Non-pigmented ciliary epithelial cell (primary cell): ENCODE measurements around the gene GAMT.

Source experiments
- DNase-seq: peaks from one replicate; pipeline ENCODE4 v3.0.0-alpha.2; 2010; ENCODE audit warnings: low read depth

Gene GAMT

GRCh38 chr19:1418496-1418775, 17.1 kb upstream of the GAMT start:
- DNase-seq, result no peak

- no peak for DNase-seq
Observed at GRCh38 chr19:1417681-1418495, 16.5 kb upstream of the GAMT start.

- DNase-seq, result no peak
Observed at GRCh38 chr19:1417145-1417544, 15.8 kb upstream of the GAMT start.

- DNase-seq, result no peak
Observed at GRCh38 chr19:1416014-1416841, 14.9 kb upstream of the GAMT start.

- no peak for DNase-seq
Observed at GRCh38 chr19:1412995-1413800, 11.9 kb upstream of the GAMT start.

- DNase-seq, result no peak
Observed at GRCh38 chr19:1412323-1412923, 11.1 kb upstream of the GAMT start.

GRCh38 chr19:1411255-1412191, 10.2 kb upstream of the GAMT start:
- DNase-seq, result no peak

GRCh38 chr19:1410789-1411188, 9.4 kb upstream of the GAMT start:
- DNase-seq, result no peak

GRCh38 chr19:1410136-1410786, 8.9 kb upstream of the GAMT start:
- no peak for DNase-seq

- no peak for DNase-seq
Observed at GRCh38 chr19:1409204-1410005, 8.1 kb upstream of the GAMT start.

- no peak for DNase-seq
Observed at GRCh38 chr19:1408300-1409203, 7.2 kb upstream of the GAMT start.

- DNase-seq, result no peak
Observed at GRCh38 chr19:1407528-1408299, 6.4 kb upstream of the GAMT start, which contains the start of gene DAZAP1. TSS of gene DAZAP1 (plus strand) at chr19:1407586. CDS start at chr19:1407774, 188 bp downstream.

- peak; percentile 85 for DNase-seq
Observed at GRCh38 chr19:1406774-1407527, 5.6 kb upstream of the GAMT start.

GRCh38 chr19:1402411-1403070, 1.2 kb upstream of the GAMT start:
- DNase-seq, result no peak

- no peak for DNase-seq
Observed at GRCh38 chr19:1401889-1402217, 511 bp upstream of the GAMT start.

GRCh38 chr19:1400281-1401137, 833 bp downstream of the GAMT start:
- DNase-seq, result no peak
